ENCODE data around the gene KIF26A.

Gene KIF26A

DNA sequence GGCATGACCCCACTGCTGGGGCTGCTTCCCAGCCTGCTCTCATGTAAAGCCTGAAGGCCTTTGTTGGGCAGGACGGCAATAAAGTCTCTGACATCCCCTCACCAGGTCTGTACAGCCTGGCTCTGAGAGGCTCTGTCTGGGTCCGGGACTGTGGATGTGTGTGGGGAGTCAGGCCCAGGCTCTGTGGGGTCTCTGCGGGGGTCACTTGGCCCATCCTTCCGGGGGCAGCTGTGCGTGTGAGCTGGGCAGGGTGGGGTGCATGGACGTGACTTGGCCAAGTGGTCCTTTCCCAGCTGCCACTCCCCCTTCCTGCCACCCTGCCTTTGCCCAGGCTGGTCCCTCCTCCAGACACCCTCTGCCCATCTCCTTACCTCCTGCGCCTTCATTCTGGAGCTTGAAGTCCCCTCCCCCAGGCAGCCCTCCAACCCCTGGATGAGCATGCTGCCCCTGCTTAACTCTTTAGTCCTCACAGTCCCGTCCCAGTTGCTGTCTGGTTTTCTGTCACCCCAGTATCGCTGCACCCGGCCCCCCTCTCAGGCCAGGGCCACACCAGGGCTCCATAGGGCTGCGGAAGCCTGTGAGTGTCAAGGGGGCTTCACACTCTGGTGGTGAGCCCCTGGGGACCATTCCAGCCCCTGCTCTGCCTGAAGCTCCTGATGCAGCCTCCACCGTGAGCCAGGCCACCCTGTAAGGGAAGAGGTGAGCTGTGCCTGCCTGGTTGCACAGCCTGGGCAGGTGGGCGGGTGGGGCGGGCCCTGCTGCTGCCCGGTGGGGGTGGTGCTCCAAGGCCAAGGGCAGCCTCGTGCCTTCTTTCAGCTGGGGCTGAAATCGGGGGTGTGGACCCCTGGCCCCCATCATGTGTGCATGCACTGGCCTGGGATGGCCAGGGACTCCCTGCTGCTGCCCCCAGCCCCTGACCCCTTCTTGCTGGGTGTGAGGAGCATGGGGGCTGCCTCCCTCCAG lies 25.5 kb upstream of the KIF26A start:
- no peak for DNase-seq (ENCODE audit: low spot score)

DNA sequence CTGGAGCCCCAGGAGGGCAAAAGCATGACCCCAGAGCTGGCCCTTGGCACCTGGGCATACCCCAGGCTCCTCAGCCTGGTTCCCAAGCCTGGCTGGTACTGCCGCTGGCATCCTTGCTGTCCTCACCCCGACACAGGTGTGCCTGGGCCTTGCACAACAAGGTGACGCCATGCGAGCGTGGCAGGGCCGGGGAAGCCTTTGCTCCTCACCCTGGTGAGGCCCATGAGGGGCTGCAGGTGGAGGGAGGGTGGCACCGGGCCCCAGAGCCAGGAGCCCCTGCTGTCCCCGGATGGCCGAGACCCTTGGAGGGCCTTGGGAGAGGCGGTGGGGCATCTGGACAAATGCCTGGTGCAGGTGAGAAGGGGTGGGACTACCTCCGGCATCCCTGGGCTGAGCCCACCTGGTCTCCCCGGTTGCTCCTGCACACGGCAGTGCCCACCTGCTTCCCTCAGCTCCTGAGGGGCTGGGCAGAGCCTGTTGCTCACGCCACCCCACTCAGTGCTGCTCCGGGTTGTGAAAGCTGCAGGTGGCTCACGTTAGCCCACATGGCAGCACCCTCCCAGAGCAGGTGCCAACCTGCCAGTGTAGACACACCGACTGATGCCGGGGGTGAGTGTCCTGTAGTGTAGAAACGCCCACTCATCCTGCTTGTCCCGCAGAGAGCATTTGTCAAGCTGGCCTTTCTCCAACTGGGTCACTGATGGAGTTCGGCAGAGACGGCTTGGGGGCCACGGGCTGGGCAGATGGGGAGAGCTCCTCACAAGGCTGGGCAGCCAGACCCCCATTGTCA lies 24.6 kb upstream of the KIF26A start:
- DNase-seq (ENCODE audit: low spot score) = no peak

DNA sequence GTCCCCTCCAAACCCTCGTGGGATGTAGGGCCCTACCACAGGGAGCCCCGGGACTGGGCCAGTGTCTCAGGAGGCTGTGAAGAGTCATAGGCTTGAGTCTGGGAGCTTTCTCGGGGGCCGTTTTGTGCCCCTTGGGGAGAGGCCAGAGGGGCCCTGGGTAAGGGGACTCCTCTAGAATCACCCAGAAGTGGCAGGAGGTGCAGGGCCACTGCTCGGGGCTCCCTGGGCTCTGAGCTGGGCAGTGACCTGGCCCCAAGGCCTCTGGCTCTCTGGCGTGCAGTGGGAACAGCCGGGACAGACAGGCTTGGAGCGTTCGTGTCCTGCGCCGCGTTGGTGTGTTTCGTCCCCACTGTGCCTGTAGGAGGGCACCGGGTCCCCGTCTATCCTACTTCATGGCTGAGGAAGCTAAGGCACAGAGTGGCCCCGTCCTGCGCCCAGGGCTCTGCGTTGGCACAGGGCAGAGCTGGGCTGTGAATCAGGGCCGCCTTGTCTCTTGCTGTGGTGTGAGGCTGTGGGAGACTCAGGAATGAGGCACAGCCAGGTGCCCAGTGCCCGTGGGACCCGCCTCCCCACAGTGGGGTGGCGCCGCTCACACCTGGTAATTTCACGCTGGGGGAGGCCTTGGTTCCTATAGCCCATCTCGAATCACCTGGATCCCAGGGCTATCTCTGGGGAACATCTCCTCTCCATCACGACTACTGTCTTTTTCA lies 23.8 kb upstream of the KIF26A start:
- DNase-seq (ENCODE audit: low spot score) = no peak

DNA sequence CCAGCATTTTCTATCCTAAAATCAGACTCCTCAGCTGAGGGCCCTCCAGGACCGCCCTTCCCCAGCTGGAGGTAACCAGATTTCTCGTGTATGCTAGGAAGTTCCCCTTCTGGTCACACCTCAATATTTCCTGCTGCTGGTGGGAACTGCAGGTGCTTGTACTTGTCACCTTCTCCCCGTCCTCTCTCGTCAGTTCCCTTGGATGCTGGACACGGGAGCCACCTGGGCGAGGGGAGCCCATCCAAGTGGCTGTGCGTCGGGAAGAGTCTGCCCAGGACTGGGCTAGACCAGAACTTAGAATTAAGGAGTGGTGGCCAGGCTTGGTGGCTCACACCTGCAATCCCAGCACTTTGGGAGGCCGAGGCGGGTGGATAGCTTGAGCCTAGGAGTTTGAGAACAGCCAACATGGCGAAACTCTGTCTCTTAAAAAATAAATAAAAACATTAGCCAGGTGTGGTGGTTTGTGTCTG lies 23.2 kb upstream of the KIF26A start:
- no peak for DNase-seq (ENCODE audit: low spot score)

DNA sequence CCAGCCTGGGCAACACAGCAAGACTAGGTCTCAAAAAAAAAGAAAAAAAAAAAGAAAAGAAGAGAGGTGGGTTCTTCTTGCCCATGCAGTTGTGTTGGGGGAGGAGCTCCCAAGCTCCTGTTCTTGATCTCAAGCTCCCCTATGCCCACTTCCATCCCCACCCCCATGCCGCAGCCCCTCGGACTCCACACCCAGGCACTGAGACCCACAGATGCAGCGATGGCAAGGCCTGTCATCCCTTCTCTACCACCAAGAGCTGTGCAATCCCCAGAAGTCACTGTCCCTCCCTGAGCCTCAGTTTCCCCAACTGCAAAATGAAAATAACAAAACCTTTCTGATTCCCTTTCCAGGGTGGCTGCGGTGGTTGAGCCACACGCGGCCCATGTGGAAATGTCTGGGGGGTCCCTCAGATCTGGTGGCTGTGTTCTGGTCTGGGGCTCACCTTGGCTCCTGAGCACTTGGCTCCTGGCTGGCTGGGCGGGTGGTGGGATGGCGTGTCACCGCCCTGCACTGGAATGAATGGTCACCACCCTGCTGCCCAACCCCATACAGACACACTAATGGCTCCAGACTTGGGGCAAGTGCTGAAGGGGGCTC lies 22.6 kb upstream of the KIF26A start:
- no peak for DNase-seq (ENCODE audit: low spot score)

DNA sequence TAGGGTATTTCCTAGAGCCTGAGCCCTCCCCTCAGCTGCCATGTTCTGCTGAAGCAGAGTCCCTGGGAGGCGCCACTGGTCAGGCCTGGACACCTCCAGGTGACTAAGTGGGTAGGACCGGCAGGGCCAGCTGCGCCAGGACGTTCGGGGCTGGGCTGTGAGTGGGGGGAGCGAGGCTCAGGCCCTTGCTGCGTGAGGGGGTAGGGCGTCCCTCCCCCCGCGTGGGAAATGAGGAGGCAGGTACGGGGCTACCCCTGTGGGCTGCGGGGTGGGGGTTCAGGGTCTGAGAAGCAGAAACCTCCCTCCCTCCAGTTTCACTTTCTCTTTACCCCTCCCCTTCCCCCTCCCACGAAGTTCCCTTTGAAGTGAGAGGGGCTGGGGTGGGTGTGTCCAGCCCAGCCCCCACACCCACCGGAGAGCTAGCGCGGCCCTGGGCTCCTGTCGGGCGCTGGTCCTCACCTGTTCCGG lies 22.1 kb upstream of the KIF26A start:
- DNase-seq (ENCODE audit: low spot score) = no peak

DNA sequence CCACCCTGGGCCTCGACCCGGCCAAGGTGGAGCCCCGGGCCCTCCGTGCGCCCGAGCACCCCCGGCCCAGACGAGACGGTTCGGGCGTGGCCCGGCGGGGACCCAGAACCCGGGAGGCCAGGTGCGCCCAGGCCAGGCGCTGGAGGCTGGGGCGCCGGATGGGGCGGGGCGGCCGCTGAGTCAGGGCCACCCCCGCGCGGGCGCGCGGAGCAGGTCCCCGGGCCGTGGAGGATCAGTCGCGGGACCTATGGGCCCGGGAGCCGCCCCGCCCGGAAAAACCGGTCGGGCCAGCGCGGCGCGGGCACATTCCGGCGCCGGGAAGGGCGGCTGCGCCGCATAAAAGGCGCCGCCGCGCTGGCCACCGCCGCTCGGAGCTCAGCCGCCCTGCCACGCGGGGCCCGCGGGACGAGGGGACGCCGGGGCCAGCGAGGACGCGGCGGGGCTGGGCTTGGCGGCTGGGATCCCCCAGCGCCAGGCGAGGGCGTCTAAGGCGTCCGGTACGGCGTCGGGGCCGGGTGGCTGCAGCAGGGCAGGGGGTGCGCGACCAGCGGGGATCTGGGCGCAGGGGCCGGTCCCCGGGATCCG lies 21.5 kb upstream of the KIF26A start:
- DNase-seq (ENCODE audit: low spot score) = no peak

DNA sequence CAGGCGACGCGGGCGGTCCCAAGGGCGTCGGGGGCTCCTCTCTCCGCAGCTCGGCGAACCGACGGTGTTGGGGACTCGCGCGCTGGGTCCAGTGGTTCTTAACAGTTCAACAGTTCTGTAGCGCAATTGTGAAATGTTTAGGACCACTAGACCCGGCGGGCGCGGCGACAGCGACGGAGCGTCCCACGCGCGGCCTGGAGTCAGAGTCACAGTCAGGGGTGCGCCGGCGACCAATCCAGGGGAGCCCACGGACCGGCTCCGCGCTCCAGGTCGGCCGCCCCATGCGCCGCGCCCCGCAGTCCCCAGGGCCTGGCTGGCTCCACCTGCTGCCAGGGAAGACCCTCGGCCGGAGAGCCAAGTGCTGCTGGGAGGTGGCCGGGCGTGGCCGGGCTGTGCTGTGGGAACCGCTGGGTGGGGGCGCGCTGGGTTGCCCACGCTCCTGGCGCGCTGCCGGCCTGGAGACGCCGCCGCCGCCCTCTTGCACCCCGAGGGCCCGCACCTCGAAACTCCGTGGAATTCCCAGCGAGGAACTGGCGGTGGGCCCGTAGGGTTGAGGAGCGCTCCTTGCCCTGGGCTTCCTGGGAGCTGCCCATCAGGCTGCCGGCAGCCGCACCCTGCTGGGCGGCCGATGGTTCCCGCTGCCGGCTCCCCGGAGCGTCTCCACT lies 20.9 kb upstream of the KIF26A start:
- no peak for DNase-seq (ENCODE audit: low spot score)

DNA sequence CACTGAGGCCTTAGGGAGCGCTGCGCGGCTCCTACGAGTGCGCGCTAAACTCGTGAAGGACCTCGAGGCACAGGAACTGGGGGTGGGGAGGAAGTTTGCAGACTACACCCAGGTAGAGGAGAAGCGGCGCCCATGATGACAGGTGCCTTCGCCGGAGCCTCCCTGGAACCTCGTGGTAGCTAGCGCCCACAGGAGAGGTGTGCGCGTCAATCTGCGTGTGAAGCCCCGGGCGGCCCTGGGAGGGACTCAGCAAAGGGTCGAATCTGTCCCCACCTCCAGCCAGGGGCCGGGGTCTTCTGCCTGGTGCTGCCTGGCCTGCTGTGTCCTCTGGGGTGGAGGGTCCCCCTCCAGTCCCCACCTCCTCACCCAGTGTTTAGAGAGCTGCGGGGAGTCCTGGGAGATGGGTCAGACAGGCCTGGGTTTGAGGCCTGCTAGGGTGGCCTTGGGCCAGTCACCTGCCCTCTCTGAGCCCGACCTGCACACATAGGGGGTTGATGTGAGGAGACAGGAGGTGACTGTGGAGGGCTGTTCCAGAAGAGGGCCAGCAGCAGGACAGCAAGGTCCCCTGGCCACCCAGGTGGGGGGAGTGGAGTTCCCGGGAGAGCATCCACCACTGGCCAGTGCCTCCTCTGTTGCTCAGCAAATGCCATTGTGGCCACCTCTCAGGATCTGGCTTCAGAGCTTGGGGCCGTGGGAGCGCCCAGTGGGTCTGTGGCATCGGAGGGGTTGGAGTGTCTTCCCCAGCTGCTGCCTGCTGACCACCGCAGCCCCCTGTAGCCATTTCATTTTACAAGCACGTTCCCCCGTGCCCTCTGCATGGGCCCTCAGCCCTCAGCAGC lies 20.2 kb upstream of the KIF26A start:
- no peak for DNase-seq (ENCODE audit: low spot score)

DNA sequence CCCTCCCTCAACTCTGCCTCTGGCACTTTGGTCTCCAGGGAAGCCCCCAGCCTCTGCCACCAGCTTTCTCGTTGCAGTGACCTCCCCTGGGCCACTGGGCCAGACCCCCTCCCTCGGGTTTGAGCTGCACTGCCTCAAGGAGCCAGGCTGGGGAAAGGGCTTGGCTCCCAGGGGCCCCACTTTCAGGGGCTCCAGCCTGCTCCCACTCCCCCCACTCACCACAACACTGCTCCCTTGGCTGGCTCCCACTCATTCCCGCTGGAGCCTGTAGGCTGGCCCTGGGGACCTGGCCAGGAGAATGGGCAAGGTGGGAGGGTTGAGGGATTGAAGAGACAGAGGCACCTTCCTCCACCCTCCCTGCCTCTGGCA lies 19.3 kb upstream of the KIF26A start:
- no peak for DNase-seq (ENCODE audit: low spot score)

DNA sequence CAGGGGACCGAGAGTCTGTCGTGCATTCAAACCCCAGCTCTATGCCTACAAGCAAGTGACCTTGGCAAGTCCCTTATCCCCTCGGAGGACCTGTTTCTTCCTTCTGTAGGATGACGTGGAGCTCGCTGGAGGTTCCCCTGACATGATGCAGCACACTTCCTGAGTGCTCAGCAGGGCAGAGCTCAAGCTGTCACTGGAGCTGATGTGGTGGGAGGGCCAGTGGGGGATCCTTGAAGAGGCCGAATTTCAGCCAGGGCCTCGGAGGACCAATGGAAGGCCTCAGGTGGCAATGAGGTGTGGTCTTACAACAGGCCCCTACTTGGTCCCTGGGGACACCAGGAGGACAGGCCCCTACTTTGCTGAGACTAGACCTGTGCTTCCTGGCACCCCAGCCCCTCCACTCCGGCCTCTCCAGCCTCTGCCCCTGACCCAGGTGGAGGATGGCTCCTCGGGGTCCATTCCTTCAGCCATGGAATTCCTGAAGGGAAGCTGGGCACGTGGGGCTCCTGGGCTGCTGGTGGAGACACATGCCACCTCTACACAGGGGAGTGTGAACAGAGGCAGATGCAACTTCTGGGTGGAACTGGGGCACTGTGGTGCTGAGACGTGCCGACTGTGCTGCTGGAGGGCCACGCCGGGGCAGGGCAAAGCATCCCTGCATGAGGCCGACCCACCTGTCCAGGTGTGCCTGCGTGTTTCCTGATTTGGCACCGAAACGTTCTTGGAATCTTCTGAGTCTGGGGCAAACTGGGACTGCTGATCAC lies 18.7 kb upstream of the KIF26A start:
- no peak for DNase-seq (ENCODE audit: low spot score)

DNA sequence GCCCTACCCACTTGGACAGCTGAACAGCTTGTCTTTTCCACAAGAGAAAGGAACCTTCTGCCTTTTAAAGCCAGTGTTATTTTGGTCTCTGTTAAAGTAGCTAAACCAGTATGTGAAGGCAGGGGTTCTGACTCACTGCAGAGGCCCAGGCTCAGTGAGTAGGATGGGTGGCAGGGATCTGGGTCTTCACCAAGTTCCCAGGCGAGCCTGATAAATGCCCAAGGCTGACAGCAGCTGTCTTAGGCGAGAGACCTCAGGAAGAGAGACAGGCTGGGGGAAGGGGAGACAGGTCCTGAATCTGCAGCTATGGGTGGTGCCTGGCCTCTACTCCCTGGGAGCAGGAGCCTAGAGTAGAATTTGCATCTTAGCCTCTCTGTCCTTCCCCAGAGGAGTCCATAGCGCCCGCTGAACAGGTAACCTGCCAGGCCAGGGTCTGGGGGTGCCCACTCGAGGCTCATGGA lies 18.1 kb upstream of the KIF26A start:
- no peak for DNase-seq (ENCODE audit: low spot score)

DNA sequence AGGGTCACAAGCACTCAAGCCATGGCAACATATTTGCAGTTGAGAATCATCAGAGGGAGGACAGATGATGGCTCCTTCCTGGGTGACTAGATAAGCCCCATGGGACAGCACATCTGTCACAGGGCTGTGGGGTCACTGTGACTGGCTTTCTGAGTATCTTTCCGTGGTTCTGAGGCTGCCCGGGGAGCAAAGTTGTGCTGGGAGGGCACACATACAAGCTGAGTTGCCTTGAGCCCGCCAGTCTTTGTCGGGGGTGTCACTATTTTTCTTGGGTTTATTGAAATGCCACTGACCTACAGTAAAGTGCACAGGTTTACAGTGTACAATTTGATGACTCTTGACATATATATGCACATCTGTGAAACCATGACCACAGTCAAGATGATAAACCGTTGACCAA lies 17.2 kb upstream of the KIF26A start:
- no peak for DNase-seq (ENCODE audit: low spot score)

DNA sequence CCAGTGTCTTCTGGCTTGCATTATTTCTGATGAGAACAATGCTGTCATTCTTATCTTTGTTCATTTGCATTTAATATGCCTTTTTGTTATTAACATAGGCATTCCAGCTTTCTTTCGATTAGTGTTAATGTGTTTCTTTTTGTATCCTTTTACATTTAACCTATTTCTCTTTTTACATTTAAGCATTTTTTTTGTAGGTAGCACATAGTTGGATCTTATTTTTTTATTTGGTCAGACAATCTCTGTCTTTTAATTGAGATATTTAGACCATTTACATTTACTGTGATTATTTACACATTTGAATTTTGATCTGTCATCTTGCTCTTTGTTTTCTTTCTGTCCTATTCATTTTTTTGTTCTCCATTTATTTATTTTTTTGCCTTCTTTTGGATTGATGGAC lies 14.5 kb upstream of the KIF26A start:
- DNase-seq (ENCODE audit: low spot score) = no peak

DNA sequence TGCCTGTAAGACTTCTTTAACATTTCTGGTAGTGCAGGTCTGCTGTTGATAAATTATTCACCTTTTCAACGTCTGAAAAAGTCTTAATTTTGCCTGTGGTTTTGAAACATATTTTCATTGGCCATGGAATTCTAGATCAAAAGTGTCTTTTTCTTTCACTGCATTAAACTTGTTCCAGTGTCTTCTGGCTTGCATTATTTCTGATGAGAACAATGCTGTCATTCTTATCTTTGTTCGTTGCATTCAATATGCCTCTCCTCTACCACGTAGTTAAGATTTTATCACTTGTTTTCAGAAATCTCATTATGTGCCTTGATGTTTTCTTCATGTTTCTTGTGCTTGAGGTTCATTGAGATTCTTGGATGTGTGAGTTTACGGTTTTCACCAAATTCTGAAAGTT lies 13.4 kb upstream of the KIF26A start:
- DNase-seq (ENCODE audit: low spot score) = no peak

DNA sequence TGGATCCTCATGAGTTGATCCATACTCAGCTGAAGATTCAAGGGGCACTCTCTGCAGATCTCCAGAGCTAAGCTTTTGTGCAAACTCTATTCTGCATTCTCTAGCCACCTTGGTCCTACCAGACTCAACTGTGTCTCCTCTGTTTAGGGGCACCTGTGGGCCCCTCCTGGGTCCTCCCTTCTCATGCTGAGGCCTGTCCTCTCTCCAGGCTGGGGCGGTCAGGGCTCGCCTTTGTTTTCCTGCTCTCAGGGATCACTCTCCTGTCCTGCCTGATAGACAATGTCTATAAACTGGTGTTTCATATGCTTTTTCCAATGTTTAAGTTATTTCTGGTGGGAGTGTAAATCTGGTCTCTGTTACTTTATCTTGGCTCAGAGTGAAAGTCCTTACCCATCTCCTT lies 11.6 kb upstream of the KIF26A start:
- DNase-seq (ENCODE audit: low spot score) = no peak

DNA sequence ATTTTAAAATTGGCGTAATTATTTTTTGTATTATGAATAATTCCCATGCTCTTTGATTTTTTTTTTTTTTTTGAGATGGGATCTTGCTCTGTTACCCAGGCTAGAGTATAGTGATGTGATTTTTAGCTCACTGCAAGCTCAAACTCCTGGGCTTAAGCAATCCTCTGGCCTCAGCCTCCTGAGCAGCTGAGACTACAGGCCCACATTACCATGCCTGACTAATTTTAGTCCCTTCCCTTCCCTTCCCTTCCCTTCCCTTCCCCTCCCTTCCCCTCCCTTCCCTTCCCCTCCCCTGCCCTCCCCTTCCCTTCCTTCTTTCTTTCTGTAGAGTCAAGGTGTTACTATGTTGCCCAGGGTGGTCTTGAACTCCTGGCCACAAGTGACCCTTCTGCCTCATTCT lies 9.4 kb upstream of the KIF26A start:
- no peak for DNase-seq (ENCODE audit: low spot score)

DNA sequence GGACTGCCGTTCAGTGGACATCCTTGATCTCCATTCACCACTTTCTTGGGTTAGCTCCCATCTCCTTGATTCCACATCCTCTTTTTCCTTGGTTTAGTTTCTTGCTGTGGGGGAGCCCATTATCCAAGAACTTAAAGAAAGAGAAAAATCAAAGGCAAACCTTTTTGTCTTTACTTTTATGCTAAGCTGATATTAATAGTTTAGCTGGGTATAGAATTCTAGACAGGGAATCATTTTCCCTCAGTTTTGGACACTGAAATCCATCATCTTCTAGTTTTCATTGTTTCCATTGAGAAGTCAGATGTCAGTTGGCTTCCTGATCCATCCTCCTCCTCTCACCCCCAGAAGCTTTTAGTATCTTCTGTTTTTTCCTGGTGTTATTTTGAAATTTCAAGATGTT lies 8.8 kb upstream of the KIF26A start:
- no peak for DNase-seq (ENCODE audit: low spot score)

DNA sequence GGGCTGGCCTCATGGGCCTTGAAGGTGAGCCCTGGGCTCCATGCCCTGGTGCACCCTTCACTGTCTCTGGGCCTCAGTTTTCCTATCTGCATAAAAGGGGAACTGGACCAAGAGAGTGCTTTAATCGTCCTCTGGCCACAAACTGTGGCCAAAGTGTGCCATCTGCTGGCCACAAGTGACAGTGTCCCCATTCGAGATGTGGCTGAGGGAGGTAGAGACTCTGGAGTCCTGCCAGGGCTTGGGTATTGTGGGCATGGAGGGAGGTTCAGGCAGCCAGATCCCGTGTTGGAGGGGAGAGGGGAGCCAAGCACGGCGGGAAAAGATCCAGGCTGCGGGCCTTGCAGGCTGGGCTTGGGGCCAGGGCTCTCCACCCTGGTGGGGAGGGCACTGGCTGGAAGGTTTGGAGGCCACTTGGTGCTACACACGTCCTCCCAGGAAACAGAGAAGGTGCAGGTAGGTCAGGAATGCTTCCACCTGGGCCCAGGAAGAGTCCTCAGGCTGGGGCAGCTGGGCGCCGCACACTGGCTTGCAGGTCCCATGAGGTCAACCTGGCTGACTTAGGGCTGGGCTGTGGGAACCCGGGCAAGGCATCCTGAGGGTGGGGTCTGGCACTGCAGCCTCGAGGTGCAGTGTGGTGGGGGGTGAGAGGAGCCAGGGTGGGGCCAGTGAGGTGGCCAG lies 7.3 kb upstream of the KIF26A start:
- no peak for DNase-seq (ENCODE audit: low spot score)
